HG03460 (cell line): ENCODE measurements around the gene DBF4B.

Experiments used
- ATAC-seq: cut with Tn5 transposase; IDR thresholded peaks from one replicate; pipeline ENCODE4 v1.9.1; 2021; ENCODE audit not compliant: unreplicated experiment

DBF4B gene

DNA sequence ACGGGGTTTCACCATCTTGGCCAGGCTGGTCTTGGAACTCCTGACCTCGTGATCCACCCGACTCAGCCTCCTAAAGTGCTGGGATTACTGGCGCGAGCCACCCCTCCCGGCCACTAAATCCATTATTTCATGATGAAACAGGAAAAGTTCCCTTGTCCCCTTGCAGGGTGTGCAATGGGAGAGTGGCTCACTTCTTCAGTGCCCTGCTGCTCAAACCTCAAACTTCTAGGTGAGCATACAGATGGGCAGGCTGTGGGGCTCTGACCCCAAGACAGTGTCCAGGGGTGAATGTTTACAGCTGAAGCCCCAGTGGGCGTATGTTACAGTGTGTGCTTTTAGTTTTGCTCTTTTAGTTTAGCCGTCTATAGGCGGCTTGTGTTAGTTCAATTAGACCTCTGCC lies 87.0 kb downstream of the DBF4B start:
- no peak for ATAC-seq

DNA sequence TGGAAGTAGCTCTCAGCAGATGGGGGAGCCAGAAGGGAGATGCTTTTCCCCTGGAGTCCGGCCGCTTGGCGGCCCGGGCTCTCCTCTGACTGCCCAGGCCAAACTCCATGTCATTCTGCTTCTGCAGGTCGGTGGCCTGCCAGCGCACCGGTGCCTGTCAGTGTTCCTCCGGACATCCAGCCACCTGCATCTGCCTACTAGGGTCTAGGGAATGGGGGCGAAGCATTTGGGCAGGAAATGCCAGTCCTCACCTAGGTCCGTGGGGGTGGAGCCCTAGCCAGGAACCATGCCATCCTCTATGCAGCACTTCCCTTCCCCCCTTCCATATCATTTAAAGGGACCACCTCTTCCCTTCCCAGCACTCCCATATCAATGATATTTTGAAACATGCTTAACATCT lies 87.5 kb downstream of the DBF4B start:
- no peak for ATAC-seq

DNA sequence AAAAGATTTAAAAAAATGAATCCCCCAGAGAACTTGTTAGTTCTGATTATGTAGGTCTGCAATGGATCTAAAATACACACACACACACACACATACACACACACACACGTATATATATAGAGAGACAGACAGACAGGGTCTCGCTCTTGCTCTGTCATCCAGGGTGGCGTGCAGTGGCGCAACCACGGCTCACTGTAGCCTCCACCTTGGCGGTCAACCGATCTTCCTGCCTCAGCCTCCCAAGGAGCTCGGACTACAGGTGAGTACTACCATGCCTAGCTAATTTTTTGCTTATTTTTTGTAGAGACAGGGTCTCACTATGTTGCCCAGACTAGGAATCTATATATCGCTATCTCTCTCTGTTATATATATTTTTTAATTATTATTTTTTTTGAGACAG lies 88.3 kb downstream of the DBF4B start:
- no peak for ATAC-seq

DNA sequence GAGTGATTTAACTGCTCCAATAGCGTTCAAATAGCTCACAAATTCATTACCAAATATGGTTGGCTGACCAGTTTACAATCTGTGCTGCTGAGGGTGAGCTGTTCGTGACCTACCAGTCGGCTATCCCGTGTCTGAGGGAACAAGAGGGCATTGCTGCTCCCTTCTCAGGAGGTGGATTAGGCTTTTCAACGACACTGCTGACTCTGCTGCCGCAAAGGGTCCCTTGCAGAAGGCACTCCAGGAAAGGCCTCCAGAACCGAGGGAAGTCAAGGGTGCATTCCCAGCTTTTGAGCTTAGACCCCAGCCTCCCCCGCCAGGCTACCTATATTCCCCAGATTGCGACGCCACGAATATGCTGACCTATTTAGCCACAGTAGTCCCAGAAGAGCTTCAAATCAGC lies 89.3 kb downstream of the DBF4B start:
- ATAC-seq = no peak

DNA sequence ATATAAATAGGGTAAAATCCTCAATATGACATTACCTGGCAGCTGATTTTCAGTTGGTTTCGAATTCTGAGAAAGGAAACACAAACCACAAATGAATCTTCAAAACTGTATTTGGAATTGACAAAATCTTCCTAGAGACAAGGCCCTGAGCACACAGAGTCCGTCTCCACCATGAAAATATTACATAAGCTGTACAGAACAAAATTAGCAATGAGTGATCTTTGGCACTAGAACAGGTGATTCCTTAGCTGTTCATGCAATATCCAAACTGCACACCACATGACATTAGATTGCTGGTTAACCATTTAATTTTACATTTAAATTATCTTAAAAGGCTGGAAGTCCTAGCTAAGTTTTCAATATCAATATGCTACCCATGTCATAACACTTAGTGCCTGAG lies 89.9 kb downstream of the DBF4B start:
- ATAC-seq = no peak
